GM19351 (cell line): Measurements from ENCODE around the gene CAST.

Source experiments
- ATAC-seq: cut with Tn5 transposase; IDR thresholded peaks from one replicate; pipeline ENCODE4 v1.9.1; 2021; ENCODE audit warnings: mild to moderate bottlenecking, moderate library complexity; ENCODE audit not compliant: unreplicated experiment

Gene CAST

GRCh38 chr5:96641368-96642280 lies 20.6 kb upstream of the CAST start:
- no peak for ATAC-seq

DNA sequence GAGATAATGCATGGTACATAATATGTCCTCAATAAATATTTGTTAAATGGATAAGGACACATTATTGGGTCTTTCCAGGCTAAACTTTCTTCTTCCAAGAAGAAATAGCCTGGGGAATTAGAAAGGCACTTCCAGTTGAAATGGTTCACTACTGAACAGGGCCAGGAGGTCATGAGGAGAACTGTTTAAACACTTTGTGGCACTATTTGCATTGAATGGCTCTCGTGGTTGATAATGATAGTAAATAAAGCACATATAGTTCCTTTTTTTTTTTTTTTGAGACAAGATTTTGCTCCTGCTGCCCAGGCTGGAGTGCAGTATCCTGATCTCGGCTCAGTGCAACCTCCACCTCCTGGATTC lies 19.9 kb upstream of the CAST start:
- ATAC-seq = no peak

DNA sequence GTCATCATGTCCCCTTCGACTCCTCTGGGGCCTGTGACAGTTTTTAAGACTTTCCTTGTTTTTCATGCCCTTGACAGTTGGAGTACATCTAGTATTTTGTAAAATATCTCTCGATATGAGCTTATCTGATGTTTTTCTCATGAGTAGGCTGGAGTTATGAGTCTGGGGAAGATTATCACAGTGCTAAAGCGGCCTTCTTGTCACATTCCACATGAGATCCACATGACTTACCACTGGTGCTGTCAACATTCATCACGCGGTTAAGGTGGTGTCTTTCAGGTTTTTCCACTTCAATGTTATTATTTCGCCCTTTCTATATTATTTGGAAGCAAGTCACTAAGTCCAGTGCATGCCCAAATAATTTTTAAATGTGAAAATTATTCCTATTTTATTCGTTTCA lies 17.1 kb upstream of the CAST start:
- ATAC-seq = no peak

- ATAC-seq = peak; percentile 90
These were observed 14.2 kb upstream of the CAST start for GRCh38 chr5:96648023-96648422.

GRCh38 chr5:96648593-96648992 lies 13.6 kb upstream of the CAST start:
- ATAC-seq = no peak

- ATAC-seq = no peak
These were observed 12.9 kb upstream of the CAST start for GRCh38 chr5:96649251-96649662.

DNA sequence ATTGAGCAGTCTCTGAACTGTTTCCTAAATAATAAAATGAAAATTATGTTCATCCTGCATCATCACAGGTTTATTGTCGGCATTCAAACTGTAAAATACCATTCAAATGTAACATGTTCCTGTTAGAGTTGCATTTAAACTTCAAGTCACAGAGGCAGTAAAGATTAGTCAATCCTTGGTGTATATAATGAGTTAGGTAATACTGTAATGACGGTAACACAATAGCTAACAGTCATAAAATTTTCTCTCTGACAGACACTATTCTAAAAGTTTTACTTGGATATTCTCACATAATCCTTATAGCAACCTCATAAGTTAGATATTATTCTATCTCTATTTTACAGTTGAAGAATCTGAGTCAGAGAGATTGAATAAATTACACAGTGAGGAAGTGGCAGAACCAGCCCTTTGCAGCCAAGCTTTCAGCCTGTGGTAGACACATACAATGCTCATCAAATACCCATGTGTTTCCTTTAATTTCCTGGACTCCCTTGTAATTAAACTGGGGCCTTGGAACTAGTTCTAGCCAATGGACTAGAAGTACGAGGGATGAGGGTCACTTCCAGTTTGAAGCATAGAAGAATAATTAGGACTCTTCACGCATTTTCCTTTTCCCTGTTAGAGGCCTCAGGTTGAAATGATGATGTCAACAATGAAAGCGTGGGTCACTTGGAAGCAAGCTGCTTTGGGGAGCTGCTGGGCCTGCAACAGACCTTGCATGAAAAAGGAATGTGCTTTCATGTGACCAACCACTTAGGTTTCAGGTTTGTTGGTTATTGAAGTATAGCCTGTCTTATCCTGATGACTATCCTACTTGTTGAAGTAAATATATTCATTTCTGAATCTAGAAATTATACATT lies 12.3 kb upstream of the CAST start:
- no peak for ATAC-seq

DNA sequence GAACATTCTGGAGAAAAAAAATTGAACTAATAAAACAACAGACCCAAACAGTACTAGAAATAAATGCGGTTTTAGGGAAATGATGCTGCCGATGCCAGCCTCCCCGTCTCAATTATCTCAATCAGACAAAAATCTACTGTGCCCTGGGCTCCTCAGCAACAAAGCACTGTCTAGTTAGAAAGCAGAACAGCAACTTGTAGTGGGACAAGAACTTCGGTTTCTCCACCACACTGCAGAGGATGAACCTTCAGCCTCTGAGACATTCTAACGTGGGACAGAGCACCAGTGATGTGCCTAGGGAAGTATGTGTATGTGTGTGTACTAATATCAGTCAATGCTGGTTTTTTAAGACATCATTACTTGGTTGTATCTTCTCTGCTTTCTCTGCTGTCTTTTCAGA lies 11.1 kb upstream of the CAST start:
- ATAC-seq = peak; percentile 64

DNA sequence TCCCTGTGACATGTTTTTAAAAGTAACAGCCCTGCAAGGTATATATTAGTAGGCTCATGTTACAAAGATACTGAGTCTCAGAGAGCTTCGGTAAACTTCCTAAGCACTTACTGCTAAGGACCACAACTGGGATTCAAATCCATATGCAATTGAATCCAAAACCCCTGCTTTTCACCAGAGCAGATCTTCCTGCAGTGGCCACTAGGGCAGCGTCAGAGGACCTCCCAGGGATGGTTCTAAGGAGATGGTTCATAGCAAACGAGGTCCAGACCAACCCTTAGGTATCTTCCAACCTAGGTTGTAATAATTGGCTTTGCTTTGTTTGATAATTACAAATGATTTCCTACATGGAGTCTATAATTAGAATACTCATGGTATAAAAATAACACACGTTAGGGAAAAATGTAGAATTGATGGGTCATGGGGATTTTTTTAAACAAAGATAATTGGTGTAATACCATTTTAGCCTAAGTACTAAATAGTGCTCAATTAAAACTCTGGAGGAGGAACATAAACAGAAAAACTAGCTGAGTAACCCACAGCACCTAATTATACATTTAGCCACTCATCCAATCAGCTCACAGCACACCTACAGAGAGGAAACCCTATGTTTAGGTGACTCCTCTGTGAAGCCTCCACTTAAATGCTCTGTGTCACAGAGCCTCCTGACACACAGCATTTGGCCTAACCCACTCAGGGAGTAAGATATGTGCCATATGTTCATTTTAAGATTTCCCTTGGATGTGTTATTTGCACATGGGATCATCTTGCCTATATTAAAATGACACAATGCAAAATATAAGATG lies 10.0 kb upstream of the CAST start:
- no peak for ATAC-seq

GRCh38 chr5:96652769-96653454 lies 9.3 kb upstream of the CAST start:
- no peak for ATAC-seq

DNA sequence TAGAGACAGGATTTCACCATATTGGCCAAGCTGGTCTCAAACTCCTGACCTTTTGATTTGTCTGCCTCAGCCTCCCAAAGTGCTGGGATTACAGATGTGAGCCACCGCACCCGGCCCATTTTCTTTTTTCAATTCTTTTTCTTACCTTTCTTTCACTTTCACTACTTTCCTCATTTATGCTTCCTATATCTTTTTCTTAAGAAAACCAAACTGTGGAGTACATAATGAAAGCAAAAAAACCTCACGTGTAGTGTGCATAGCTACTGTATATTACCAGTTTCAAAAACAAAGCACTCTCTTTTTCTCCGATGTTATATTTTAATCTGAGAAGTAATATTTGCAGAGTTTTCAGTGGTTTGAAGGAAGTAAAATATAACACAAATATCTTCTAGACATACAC lies 8.0 kb upstream of the CAST start:
- no peak for ATAC-seq

- ATAC-seq = no peak
These were observed 7.1 kb upstream of the CAST start for GRCh38 chr5:96655085-96655484.

- ATAC-seq = no peak
These were observed 6.7 kb upstream of the CAST start for GRCh38 chr5:96655506-96655905.

- peak; percentile 60 for ATAC-seq
These were observed 5.1 kb upstream of the CAST start for GRCh38 chr5:96657068-96657467.

DNA sequence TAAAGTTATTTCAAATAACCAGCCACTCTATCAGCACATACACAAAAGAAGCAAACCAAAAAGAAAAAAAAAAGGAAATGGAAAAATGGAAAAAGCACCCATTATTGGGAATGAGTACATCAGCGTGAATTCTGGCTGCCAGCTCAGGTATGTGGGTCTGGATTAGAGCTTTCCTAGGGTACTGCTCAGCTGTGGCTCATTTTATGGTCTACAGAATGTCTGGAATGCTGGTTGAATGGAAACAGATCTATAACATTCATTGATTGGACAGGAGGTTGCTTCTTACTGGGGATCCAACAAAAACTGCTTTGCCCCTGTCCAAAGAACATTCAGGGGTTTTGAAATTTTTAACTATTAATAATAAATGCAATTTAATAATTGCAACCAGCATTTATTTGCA lies 3.9 kb upstream of the CAST start:
- ATAC-seq = no peak

GRCh38 chr5:96659170-96659569 lies 3.0 kb upstream of the CAST start:
- ATAC-seq = no peak

DNA sequence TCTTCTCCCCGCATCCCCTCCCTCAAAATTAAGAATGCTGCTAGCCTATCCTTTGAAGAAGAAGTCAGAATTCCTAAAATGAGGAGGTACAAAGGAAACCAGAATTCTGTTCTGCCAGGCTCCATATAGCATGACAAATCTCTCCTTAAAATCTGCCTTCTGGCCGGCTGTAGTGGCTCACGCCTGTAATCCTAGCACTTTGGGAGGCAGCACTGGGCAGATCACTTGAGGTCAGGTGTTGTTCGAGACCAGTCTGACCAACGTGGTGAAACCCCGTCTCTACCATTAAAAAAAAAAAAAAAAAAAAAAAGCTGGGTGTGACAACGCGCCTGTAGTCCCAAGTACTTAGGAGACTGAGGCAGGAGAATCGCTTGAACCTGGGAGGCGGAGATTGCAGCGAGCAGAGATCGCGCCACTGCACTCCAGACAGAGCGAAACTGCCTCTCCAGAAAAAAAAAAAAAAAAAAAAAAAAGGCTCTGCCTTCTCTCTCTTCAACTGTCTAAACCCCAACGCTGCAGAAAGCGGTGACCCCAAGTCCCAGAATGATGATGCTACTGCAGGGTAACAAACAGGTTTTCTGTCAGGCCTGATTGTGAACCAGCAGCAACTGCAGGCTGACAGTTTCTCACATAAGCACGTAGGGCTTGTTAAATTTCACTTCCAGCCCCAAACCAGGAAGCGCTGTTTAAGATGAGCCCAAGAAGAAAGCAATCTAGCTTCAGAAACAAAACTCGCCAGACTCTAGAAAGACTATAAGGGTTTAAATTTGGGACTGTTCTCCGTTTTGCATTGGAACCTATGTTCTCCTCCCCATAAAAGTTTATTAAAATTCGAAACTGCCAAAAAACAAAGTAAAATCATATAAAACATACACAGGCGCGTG lies 963 bp upstream of the CAST start:
- peak; percentile 17 for ATAC-seq

DNA sequence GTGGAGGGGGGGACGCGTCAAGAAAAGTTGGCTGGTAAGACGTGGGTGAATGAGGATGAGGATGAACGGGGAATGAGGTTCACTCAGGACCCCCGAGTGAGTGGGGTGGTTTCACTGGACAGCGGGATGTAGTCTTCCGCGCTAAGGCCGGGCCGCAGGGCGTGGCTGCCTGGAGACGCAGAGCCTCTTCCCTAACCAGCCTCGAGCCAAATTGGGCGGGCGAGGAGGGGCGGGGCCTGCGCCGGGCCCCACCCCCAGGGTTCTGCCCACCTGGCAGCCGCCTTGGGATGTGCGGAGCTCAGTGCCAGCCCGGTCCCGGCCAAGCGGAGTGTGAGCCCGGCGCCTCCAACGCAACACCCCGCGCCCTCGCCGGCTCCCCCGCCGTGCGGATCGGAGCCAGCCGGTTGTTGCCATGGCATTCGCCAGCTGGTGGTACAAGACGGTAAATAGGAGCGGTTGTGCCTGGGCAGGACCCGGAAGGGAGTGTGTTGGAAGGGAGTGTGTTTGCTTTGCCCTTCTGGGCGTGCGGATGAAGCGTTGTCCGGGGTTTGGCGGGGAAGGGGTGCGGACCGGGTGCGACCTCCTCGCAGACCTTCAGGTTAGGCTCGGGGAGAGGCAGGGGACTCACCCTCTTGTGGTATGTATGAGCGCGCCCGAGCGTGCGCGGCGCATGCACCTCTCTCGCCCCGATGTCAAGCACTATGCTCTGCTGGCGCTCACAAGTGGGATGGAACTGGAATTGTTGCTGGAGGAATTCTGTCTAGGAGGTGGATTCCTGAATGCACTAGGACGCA lies 746 bp downstream of the CAST start:
- ATAC-seq = peak; percentile 63

GRCh38 chr5:96663608-96664007 lies 1.4 kb downstream of the CAST start:
- ATAC-seq = no peak
